ENCODE data around the gene BRD9. TPM values are rescaled to one million over a fixed set of nuclear protein-coding genes. Genes with fewer than 3 reads are reported as not detected.

Gene BRD9
- total RNA-seq, 4 donors from 2014 or later = 20.3 to 28.8 (median 22.2) TPM

GRCh38 chr5:932628-933250 is 40.1 kb upstream of the BRD9 start:
- H3K4me3 ChIP-seq = no peak overlapping the region
- no peak for TF ChIP-seq CTCF (IDR thresholded peaks at IDR 0.05 in 4 of 5, conservative IDR thresholded peaks at IDR 0.05 in 1 of 5)
- no peak for TF ChIP-seq POLR2A (IDR thresholded peaks at IDR 0.05)
- intact Hi-C loops (cut with DNase I; ENCODE audit: low total_unique reads) = no loop called here
- peaks cover 3 to 5% (median 5%) of the 10 kb centered on the region in 3 donors for H3K27me3 ChIP-seq
- ATAC-seq (no peak), DNase-seq (no peak)
- no peak overlapping the region for H3K27ac ChIP-seq
- no peaks in the 10 kb centered on the region for H3K9me3 ChIP-seq
- in situ Hi-C loops (cut with MboI; ENCODE audit: low sequenced_read_pairs in 4 of 4) = loop anchor here in 1 of 4 donors (25.0 kb wide), 1 partner anchor 230 kb away; no protein-coding TSS in a partner anchor
- H3K36me3 ChIP-seq = no peaks in the 10 kb centered on the region
- no peaks in the 10 kb centered on the region for H3K4me1 ChIP-seq

DNA sequence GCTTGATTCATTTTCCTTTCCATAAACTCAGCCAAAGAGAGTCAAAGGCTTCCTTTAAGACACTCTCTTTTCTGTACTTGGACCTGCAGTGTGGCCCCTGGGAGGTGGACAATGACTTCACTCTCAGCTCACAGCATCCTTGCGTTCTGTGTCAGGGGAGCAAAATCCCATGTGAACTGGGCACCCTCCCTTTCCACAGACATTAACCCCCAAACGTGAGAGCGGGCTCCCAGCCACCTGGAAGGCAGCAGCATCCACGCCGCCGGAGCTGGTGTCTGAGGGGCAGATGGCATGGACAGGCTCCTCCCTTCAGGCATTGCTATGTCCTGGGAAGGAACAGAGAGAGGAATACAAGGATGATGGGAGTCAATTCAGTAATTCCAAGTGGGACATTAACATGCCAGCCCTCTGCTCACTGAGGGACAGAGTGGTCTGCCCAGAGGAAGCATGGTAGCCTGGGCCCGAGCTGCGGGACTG is 39.6 kb upstream of the BRD9 start:
- no peak for ATAC-seq

DNA sequence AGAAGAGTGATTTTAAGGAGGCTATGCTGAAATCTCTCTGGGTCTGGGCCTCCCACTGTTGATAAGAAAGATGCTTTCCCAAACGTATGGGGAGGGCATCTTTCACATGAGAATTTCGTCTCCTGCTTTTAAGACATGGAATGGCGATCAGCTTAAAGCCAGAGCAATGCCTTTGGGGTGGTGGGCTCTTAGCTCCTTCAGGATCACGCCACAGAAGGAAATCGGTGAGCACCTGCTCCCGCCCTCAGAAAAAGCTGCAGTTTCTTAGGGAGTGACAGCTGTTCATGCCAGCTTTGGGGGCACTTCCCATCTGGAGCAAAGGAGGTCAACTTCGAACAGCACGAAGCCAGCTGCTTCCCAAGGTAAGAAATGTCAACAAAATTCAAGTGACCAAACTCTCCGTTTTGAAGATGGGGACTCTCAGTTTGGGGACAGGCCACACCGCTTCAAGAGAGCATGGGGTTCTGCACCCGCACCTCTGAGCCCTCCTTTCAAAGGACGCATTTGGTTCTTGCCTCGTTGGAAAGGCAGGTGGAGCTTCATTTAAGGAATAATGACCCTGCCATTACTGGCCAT is 39.1 kb upstream of the BRD9 start:
- DNase-seq (no peak), ATAC-seq (no peak)
- Histone ChIP-seq H3K27ac (no peak overlapping the region), H3K9me3 (no peaks in the 10 kb centered on the region), H3K36me3 (no peaks in the 10 kb centered on the region), H3K4me1 (peaks cover 0 to 6% of the 10 kb centered on the region in 2 donors), H3K27me3 (peaks cover 8 to 16% (median 14%) of the 10 kb centered on the region in 3 donors), H3K4me3 (no peak overlapping the region)
- in situ Hi-C loops (cut with MboI; ENCODE audit: low sequenced_read_pairs in 4 of 4) = loop anchor here in 1 of 4 donors (25.0 kb wide), 1 partner anchor 231 kb away; no protein-coding TSS in a partner anchor
- TF ChIP-seq POLR2A (IDR thresholded peaks at IDR 0.05) (no peak), CTCF (IDR thresholded peaks at IDR 0.05 in 4 of 5, conservative IDR thresholded peaks at IDR 0.05 in 1 of 5) (no peak)
- intact Hi-C loops (cut with DNase I; ENCODE audit: low total_unique reads) = no loop called here

More for the DNA sequence above, 39.6 kb upstream of the BRD9 start:
- no peaks in the 10 kb centered on the region for H3K36me3 ChIP-seq
- TF ChIP-seq POLR2A (IDR thresholded peaks at IDR 0.05) (no peak), CTCF (IDR thresholded peaks at IDR 0.05 in 4 of 5, conservative IDR thresholded peaks at IDR 0.05 in 1 of 5) (no peak)
- intact Hi-C loops (cut with DNase I; ENCODE audit: low total_unique reads) (no loop called here), in situ Hi-C loops (cut with MboI; ENCODE audit: low sequenced_read_pairs in 4 of 4) (loop anchor here in 1 of 4 donors (25.0 kb wide), 1 partner anchor 230 kb away; no protein-coding TSS in a partner anchor)
- peaks cover 4 to 10% (median 10%) of the 10 kb centered on the region in 3 donors for H3K27me3 ChIP-seq
- peaks cover 0 to 1% of the 10 kb centered on the region in 2 donors for H3K4me1 ChIP-seq
- no peaks in the 10 kb centered on the region for H3K9me3 ChIP-seq
- H3K4me3 ChIP-seq = no peak overlapping the region
- no peak for DNase-seq
- H3K27ac ChIP-seq = no peak overlapping the region

DNA sequence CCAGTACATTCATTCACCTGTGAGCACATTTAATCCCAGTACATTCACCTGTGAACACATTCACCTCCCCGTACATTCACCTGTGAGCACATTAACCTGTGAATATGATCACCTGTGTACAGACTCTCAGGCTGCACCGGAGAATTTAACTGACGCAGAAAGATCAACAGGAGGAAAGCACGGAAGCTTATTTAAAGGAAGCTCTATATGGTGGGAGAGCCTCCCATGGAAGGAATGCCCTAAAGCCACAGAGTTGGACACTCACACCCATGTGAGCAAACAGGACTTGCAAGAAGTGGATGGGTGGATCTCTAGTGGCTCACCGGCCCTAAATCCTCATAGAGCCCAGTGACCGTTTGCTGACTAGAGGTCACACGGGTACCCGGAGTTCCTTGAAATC is 38.3 kb upstream of the BRD9 start:
- Histone ChIP-seq H3K27ac (no peak overlapping the region), H3K9me3 (no peaks in the 10 kb centered on the region), H3K4me1 (peaks cover 0 to 11% of the 10 kb centered on the region in 2 donors), H3K4me3 (no peak overlapping the region), H3K36me3 (no peaks in the 10 kb centered on the region), H3K27me3 (peaks cover 14 to 24% (median 22%) of the 10 kb centered on the region in 3 donors)
- no peak for DNase-seq
- intact Hi-C loops (cut with DNase I; ENCODE audit: low total_unique reads) = no loop called here
- no peak for ATAC-seq
- in situ Hi-C loops (cut with MboI; ENCODE audit: low sequenced_read_pairs in 4 of 4) = loop anchor here in 1 of 4 donors (25.0 kb wide), 1 partner anchor 231 kb away; no protein-coding TSS in a partner anchor
- no peak for TF ChIP-seq CTCF (IDR thresholded peaks at IDR 0.05 in 4 of 5, conservative IDR thresholded peaks at IDR 0.05 in 1 of 5)
- TF ChIP-seq POLR2A (IDR thresholded peaks at IDR 0.05) = no peak
